H1 (cell line): Measurements from ENCODE around the gene VAMP3. TPM values are rescaled to one million over a fixed set of nuclear protein-coding genes. Genes with fewer than 3 reads are reported as not detected.
A peak's percentile ranks its signal among the peaks of the same experiment; 100 is the strongest.

ENCODE experiments used
- CBX5 ChIP-seq: fragments of 300-800, 300-1000 bp; sonication (generic); IDR thresholded peaks from 2 replicates; pipeline ENCODE4 v1.7.1; 2016; ENCODE audit warnings: antibody characterized with exemption, low read length, low read depth
- CBX8 ChIP-seq: fragments of 300-800, 300-1000 bp; sonication (generic); IDR thresholded peaks from 2 replicates; pipeline ENCODE4 v1.7.1; 2016; ENCODE audit warnings: low read depth, low read length, borderline replicate concordance
- HDAC6 ChIP-seq: IDR thresholded peaks from one replicate; pipeline ENCODE4 v1.7.1; 2012; ENCODE audit warnings: low read depth, mild to moderate bottlenecking, inconsistent platforms, low read length, moderate library complexity
- JUND ChIP-seq: IDR thresholded peaks from 2 replicates; pipeline ENCODE4 v1.6.1; 2011; ENCODE audit warnings: mild to moderate bottlenecking, improper control_type of control experiment, low read length
- KDM4A ChIP-seq: IDR thresholded peaks from one replicate; pipeline ENCODE4 v1.7.1; 2012; ENCODE audit warnings: low read depth, mild to moderate bottlenecking, moderate library complexity, low read length, inconsistent platforms; ENCODE audit not compliant: severe bottlenecking
- PHF8 ChIP-seq: fragments of 200-600 bp; sonication (generic); conservative IDR thresholded peaks from 2 replicates; pipeline ENCODE4 v1.7.1; 2012; ENCODE audit warnings: low read depth, mild to moderate bottlenecking, inconsistent platforms, low read length, moderate library complexity
- RAD21 ChIP-seq, 2 experiments: IDR thresholded peaks in 1 of 2; conservative IDR thresholded peaks in 1 of 2; 2 replicates each; pipeline ENCODE4 v1.6.1; 2011; ENCODE audit warnings: low read depth in 2 of 2, low read length in 2 of 2, improper control_type of control experiment in 1 of 2, inconsistent platforms in 1 of 2, mild to moderate bottlenecking in 1 of 2, moderate library complexity in 1 of 2
- polyA plus RNA-seq, 7 experiments: library from polyadenylated mRNA; depleted of rRNA in 3 of 7; stranded (reverse) in 5 of 7; unstranded in 2 of 7; fragments of >200 nt in 5 of 7; fragments of 200-250 nt in 2 of 7; gene quantifications; 1 replicate in 5 of 7; 2 replicates in 1 of 7; 4 replicates in 1 of 7; pipeline versions ENCODE4 v1.2.1 to v1.2.3, GENCODE V29; 2011 to 2013; ENCODE audit warnings: missing spikeins in 2 of 7, mixed read lengths in 2 of 7
- total RNA-seq: library from RNA; stranded (reverse); fragmentation: NEBNext Ultra II Directional; extraction: Animal tissue kit (Norgen Biotek cat#: 25700); gene quantifications from 2 replicates; pipeline ENCODE4 v1.2.1, GENCODE V29; 2021
- TF ChIP-seq, protein P1 (sequence below): IDR thresholded peaks from 2 replicates; pipeline ENCODE4 v1.6.1; 2012; ENCODE audit warnings: low read length, inconsistent platforms

VAMP3 gene
- total and polyA plus RNA-seq, 2 of the 8 experiments (the other 6 are each of a cell fraction or from before 2014, with no cell fraction given): 27.9 to 36.7 TPM

DNA sequence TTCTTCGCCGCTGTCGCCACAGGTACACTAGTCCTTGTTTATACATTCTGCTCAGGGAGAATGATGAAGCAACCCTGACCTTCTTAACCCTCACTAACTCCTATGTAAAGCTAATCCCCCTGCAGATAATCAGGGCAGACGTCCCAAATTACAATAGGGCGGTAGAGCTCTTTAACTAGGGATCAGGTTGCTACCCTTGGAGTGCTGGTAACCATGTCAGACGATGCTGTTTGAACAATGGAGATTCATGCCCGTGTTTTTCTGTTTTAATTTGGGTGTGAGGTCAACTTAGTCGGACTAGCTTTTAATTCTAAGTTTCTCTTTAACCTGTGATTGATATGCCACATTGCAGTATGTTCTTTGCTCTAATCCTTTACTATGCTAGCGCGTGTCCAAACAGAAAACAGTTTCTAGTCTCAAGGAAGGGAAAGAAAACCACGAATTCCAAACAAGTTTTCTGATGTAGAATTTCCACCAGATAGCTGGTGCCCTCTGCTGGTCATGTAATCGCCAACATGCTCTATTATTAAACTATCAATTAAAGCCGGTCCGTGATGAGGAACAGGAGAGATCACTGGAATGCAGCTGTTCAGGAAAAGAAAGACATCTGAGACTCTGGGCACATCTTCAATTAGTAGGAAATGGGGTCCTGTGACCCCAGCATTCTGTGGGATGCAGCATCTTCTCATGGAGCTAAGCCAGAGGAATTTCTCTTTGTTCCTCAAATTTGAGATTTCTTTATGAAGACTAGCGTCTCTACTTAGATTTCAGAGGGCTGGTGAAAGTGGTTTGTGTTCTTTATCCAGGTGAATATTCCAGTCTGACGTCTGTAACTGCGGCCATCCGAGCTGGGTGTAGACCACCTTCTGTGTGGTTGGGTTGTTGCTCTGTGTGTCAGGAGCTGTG is 18.3 kb upstream of the VAMP3 start (continued):
- no peak for TF ChIP-seq HDAC6
- peak; percentile 72 to 81 for TF ChIP-seq RAD21 (IDR thresholded peaks at IDR 0.05 in 1 of 2, conservative IDR thresholded peaks at IDR 0.05 in 1 of 2; ENCODE audit: low read depth in 2 of 2, low read length in 2 of 2)
- TF ChIP-seq, protein P1, sequence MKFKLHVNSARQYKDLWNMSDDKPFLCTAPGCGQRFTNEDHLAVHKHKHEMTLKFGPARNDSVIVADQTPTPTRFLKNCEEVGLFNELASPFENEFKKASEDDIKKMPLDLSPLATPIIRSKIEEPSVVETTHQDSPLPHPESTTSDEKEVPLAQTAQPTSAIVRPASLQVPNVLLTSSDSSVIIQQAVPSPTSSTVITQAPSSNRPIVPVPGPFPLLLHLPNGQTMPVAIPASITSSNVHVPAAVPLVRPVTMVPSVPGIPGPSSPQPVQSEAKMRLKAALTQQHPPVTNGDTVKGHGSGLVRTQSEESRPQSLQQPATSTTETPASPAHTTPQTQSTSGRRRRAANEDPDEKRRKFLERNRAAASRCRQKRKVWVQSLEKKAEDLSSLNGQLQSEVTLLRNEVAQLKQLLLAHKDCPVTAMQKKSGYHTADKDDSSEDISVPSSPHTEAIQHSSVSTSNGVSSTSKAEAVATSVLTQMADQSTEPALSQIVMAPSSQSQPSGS: no peak
- TF ChIP-seq CBX5: no peak
- no peak for TF ChIP-seq PHF8
- TF ChIP-seq KDM4A: no peak
- no peak for TF ChIP-seq JUND
- no peak for TF ChIP-seq CBX8
